ENCODE data around the gene SH3BP4.

Gene SH3BP4

GRCh38 chr2:234966340-234966739 is 14.5 kb downstream of the SH3BP4 start:
- DNase-seq (ENCODE audit: low read depth in 2 of 2), result no peak

- no peak for DNase-seq (ENCODE audit: low read depth in 2 of 2)
These were observed 15.5 kb downstream of the SH3BP4 start for GRCh38 chr2:234967201-234967869.

DNA sequence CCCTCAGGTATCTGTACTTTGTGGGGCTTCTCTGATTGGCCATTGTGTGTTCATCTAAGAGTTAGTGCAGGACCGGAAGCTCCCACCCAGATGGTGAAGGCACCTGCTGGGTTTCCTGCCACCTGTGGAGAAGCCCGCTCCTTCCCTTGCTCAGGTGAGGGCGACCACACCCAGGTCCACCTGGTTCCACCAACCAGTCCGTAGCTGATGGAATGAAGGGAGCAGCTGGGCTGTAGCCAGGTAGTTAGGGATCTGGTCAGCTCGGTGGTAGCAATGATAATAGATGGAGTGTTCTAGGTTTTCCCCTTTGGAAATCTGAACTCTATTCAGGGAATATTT is 16.0 kb downstream of the SH3BP4 start:
- no peak for DNase-seq (ENCODE audit: low read depth in 2 of 2)

- DNase-seq (ENCODE audit: low read depth in 2 of 2), result no peak
These were observed 17.0 kb downstream of the SH3BP4 start for GRCh38 chr2:234968631-234969305.

- DNase-seq (ENCODE audit: low read depth in 2 of 2), result no peak
These were observed 17.7 kb downstream of the SH3BP4 start for GRCh38 chr2:234969306-234970098.

- no peak for DNase-seq (ENCODE audit: low read depth in 2 of 2)
These were observed 18.3 kb downstream of the SH3BP4 start for GRCh38 chr2:234970099-234970440.

DNA sequence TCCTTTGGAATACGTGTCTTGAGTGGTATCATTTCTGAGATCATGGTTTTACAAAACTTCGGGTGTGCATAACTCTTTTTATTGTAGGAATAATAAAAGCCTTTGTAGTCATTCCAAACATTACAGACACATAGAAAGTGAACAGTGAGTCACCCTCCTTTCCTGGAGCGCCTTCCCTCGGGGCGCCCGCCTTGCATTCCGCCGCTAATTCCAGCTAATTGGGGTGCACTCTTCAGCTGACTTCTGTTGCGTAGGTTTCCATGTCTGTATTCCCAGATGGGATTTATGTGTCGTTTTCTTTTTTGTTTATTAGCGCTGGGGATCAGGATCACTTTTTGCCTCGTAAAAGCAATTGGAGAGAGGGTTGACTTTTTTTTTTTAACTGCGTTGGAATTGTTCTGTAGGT is 18.7 kb downstream of the SH3BP4 start:
- DNase-seq (ENCODE audit: low read depth in 2 of 2), result no peak

DNA sequence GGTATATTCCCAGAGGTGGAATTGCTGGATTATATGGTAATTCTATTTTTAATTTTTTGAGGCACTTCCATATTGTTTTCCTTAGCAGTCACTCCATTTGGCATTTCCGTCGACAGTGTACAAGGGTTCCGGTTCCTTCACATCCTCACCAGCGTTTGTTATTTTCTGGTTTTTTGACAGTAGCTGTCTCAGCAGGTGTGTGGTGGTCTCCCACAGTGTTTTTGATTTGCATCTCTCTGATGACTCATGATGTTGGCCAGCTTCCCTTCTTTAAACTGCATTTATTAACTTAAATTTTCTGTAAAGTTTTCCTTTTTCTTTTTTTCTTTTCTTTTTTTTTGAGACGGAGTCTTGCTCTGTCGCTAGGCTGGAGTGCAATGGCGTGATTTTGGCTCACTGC is 19.7 kb downstream of the SH3BP4 start:
- no peak for DNase-seq (ENCODE audit: low read depth in 2 of 2)

- no peak for DNase-seq (ENCODE audit: low read depth in 2 of 2)
These were observed 21.2 kb downstream of the SH3BP4 start for GRCh38 chr2:234973008-234973407.

DNA sequence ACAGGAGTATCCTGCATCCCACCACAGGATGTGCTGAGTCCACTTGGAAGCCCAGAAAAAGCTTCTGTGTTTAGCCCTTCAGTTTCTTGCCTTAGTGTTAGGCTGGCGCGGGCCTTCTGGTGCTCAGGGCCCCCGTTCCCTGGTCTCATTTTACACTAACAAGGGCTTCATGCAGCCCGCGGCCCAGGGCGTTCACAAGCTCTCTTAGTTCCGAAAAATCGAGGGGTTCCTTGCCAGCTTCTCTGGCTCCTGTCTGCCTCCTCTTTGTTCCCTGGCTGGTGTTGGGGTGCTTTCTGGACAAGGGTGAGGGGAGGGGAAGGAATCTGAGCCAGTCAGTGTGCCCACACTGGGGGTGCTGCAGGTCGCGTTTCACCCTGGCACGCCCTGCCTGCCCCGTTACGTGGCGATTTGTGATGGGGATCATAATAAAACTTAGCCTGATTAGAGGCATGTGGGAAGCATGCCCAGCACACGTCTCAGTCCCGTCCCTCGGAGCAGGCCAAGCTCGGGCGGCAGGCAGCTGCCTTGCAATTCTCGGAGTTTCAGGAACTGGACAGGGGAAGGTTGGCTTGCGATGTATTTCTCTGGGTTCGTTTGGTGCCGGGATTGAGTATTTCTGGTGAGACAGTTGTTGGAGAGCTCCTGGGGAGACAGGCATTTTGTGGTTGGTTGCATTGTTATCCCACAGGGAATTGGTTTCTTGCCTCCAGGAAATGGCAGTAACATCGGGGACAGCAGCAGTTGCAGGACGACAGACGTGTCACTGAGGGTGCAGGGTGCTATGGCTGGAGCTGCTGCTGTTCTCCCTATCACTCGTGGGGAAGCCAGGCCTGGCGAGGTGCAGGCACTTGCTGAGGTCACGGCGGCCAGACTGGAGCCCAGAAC is 22.9 kb downstream of the SH3BP4 start:
- no peak for DNase-seq (ENCODE audit: low read depth in 2 of 2)

- DNase-seq (ENCODE audit: low read depth in 2 of 2), result no peak
These were observed 23.8 kb downstream of the SH3BP4 start for GRCh38 chr2:234975611-234976010.

DNA sequence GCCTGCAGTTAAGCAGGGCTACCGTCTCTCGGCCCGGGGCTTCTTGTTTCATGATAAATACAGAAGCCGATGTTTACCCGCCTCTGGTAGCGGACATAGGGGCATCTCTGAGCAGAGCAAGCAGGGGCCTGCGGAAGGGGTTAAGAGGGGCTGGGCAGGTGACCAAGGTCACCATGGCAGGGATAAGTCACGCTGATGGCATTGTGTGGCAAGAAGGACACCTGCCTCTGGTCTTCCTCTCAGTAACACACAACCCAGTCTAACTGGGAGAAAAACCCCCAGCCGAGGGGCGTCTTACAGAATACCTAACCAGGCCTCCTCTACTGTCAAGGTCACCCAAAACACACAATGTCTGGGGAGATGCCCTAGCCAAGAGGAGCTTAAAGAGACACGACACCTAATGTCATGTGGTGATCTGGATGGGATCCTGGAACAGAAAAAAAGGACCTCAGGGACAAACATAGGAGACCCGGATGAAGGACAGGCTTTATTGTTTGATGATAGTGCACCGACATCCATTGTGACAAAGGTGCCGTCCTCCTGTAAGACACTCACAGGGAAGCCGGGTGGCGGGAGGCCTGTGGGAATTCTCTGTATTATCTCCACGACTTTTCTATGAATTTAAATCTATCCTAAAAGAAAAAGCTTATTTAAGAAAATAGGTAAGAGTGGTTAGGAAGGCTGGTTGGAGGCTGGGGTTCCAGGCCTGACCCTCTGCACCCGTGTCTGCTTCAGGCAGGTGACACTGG is 24.8 kb downstream of the SH3BP4 start:
- DNase-seq (ENCODE audit: low read depth in 2 of 2), result no peak

DNA sequence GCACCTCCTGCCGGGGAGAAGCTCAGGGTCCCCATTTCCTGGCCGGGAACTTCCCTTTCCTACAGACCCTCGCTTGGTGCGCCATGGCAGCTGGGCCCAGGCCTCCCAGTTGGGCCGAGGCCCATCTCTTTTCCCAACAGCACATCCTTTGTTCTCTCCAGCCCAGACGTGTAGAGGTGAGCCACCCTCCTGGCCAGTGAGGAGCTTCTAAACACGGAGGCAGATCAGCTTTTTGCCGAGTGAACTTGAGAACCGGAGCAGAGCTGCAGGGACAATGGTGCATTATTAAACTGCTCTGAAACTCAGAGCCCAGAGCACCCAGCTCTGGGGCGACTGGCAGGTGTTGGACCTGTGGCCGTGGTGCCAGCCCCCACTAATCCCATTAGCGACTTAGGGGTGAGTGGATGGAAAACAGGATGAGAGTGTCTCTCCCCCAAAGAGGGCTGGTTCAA is 25.4 kb downstream of the SH3BP4 start:
- no peak for DNase-seq (ENCODE audit: low read depth in 2 of 2)

- no peak for DNase-seq (ENCODE audit: low read depth in 2 of 2)
These were observed 26.8 kb downstream of the SH3BP4 start for GRCh38 chr2:234978466-234979203.

DNA sequence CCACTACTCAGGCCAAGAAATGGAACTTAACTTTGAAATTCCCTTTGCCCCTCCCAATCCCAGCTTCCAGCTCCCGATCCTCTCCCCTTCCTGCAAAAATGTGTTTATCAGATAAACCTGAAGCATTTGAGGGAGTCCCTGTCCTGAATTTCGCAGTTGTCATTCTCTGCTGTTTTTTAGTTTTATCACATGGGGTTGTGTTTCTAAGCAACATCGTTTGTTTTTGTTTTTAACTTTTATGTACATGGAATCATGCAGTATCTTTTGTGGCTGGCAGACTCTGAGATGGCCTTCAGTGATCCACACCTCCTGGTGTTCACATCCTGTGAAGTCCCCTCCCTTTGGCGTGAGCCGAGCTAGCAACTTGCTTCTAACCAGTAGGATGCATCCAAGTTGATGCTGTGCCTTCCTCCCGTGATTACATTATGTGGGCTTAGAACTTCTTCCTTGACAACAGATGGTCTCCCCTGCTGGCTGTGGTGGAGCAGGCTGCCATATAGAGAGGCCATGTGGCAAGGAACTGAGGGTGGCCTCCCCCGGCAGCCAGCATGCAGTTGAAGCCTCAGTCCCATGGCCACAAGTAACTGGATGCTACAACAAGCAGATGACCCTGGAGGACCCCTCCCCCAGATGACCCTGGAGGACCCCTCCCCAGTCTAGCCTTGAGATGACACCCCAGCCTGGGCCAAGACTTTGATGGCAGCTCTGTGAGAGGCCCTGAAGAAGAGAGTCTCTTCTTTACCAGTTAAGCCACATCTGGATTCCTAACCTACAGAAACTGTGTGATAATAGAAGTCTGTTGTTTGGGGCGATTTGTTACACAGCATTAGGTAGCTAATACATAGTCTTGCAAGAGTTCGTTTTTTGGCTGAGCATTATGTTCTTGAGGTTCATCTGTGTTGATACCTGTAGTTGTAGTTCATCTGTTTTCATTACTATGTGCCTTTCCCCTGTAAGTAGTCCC is 27.7 kb downstream of the SH3BP4 start:
- DNase-seq (ENCODE audit: low read depth in 2 of 2), result no peak

DNA sequence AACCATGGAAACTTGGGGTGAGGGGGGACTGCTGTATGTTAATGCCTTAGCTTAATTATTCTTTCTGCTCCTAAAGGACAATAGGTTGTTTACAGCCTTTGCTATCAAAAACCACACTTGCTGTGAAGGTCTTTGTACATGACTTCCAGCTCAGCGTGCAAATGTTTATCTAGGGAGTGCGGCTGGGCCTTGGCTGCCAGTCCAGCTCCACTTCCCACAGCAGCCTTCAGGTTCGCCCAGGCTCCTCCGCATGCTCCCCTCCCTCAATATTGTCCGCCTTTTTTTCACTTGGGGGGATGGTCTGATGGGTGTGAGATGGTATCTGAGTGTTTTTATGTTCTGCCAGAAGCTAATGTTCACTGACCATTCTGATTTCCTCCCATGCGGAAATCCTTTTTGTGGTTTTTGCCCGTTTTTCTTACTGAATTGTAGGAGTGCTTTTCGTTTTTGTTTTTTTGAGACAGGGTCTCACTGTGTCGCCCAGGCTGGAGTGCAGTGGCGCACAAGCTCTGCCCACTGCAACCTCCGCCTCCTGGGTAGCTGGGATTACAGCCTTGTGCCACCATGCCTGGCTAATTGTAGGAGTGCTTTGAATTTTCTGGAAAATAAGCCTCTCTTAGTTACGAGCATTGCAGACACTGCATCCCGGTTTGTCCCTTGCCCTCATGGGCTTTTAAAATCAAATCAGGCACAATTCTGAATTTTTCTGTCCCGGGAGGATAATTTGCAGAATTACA is 28.8 kb downstream of the SH3BP4 start:
- DNase-seq (ENCODE audit: low read depth in 2 of 2), result no peak

- DNase-seq (ENCODE audit: low read depth in 2 of 2), result no peak
These were observed 29.6 kb downstream of the SH3BP4 start for GRCh38 chr2:234981197-234982095.
